ENCODE data around the gene CDH13.

CDH13 gene

GRCh38 chr16:82963653-82964052 lies 336.9 kb downstream of the CDH13 start:
- no peak for DNase-seq

GRCh38 chr16:82965808-82966207 lies 339.0 kb downstream of the CDH13 start:
- no peak for DNase-seq

GRCh38 chr16:82967424-82967823 lies 340.7 kb downstream of the CDH13 start:
- DNase-seq: no peak

GRCh38 chr16:82971126-82971525 lies 344.4 kb downstream of the CDH13 start:
- no peak for DNase-seq

- DNase-seq: no peak
Observed at GRCh38 chr16:82972331-82972919, 345.7 kb downstream of the CDH13 start.

GRCh38 chr16:82979406-82980111 lies 352.8 kb downstream of the CDH13 start:
- DNase-seq: no peak

- DNase-seq: no peak
Observed at GRCh38 chr16:82980810-82981209, 354.0 kb downstream of the CDH13 start.

GRCh38 chr16:82987767-82988166 lies 361.0 kb downstream of the CDH13 start:
- DNase-seq: no peak

GRCh38 chr16:82990155-82990554 lies 363.4 kb downstream of the CDH13 start:
- DNase-seq: no peak

GRCh38 chr16:82991410-82991809 lies 364.6 kb downstream of the CDH13 start:
- DNase-seq: no peak

- DNase-seq: no peak
Observed at GRCh38 chr16:82991966-82992675, 365.4 kb downstream of the CDH13 start.

GRCh38 chr16:82992786-82993185 lies 366.0 kb downstream of the CDH13 start:
- DNase-seq: no peak

- no peak for DNase-seq
Observed at GRCh38 chr16:82993415-82993814, 366.6 kb downstream of the CDH13 start.

- DNase-seq: peak; percentile 85
Observed at GRCh38 chr16:82993926-82994325, 367.2 kb downstream of the CDH13 start.

GRCh38 chr16:82995286-82995923 lies 368.6 kb downstream of the CDH13 start:
- DNase-seq: no peak

- no peak for DNase-seq
Observed at GRCh38 chr16:82995924-82996441, 369.2 kb downstream of the CDH13 start.

GRCh38 chr16:82996814-82997213 lies 370.0 kb downstream of the CDH13 start:
- no peak for DNase-seq

- no peak for DNase-seq
Observed at GRCh38 chr16:82999711-83000110, 372.9 kb downstream of the CDH13 start.

- no peak for DNase-seq
Observed at GRCh38 chr16:83002351-83003334, 375.9 kb downstream of the CDH13 start.

GRCh38 chr16:83004868-83005652 lies 378.3 kb downstream of the CDH13 start:
- DNase-seq: no peak

GRCh38 chr16:83005653-83006160 lies 378.9 kb downstream of the CDH13 start:
- no peak for DNase-seq

Data from NCI-H1694 treated with DMSO at 0.1 percent for 48 hours (cell line).